Ascending aorta (tissue), 2 donors: ENCODE measurements around the gene PGA4. TPM values are rescaled to one million over a fixed set of nuclear protein-coding genes. Genes with fewer than 3 reads are reported as not detected.
A peak's percentile ranks its signal among the peaks of the same experiment; 100 is the strongest.
"Not testable (repeated sequence)": the region's sequence is repeated elsewhere in the genome, so short reads cannot be mapped to it uniquely, and the experiment has no call there.

ENCODE experiments used
- DNase-seq, 2 donors: peaks; one replicate each; pipeline ENCODE4 v3.0.0-alpha.2; 2019; ENCODE audit warnings: low spot score in 2 of 2
- H3K27ac ChIP-seq, 2 donors: fragments of 200-600 bp; sonication (generic); one replicate each; pipeline ENCODE4 v1.5.1; 2016 to 2017; ENCODE audit warnings: mild to moderate bottlenecking in 1 of 2
- H3K27me3 ChIP-seq: fragments of 200-600 bp; sonication (generic); one replicate; pipeline ENCODE4 v1.5.1; 2017
- H3K36me3 ChIP-seq, 2 donors: fragments of 200-600 bp; sonication (generic); one replicate each; pipeline ENCODE4 v1.5.1; 2016
- H3K4me1 ChIP-seq, 2 donors: fragments of 200-600 bp; sonication (generic); one replicate each; pipeline ENCODE4 v1.5.1; 2016 to 2017; ENCODE audit warnings: mild to moderate bottlenecking in 1 of 2
- H3K4me3 ChIP-seq, 2 donors: fragments of 200-600 bp; sonication (generic); one replicate each; pipeline ENCODE4 v1.5.1; 2016 to 2017; ENCODE audit warnings: mild to moderate bottlenecking in 1 of 2
- H3K9me3 ChIP-seq, 2 donors: fragments of 200-600 bp; sonication (generic); one replicate each; pipeline ENCODE4 v1.5.1; 2016
- intact Hi-C: fragments of 100-400 bp; cut with DNase I; formaldehyde crosslinking; loops from one replicate; pipeline ENCODE4 v1.15.1; 2023
- total RNA-seq: library from RNA; depleted of rRNA; stranded (reverse); fragments of >200 nt; gene quantifications from one replicate; pipeline ENCODE4 v1.1.0, GENCODE V29; 2016
- TF ChIP-seq, protein P1 (sequence below), 3 experiments: fragments of 200-600 bp in 2 of 3; fragments of 450-650 bp in 1 of 3; sonication (generic) in 2 of 3; IDR thresholded peaks; one replicate each; pipeline ENCODE4 v1.5.1; 2016 to 2019; ENCODE audit warnings: antibody characterized with exemption in 3 of 3, mild to moderate bottlenecking in 1 of 3, moderate library complexity in 1 of 3

Gene PGA4
- total RNA-seq, 1 donor from 2014 or later, result 75.7 TPM

DNA sequence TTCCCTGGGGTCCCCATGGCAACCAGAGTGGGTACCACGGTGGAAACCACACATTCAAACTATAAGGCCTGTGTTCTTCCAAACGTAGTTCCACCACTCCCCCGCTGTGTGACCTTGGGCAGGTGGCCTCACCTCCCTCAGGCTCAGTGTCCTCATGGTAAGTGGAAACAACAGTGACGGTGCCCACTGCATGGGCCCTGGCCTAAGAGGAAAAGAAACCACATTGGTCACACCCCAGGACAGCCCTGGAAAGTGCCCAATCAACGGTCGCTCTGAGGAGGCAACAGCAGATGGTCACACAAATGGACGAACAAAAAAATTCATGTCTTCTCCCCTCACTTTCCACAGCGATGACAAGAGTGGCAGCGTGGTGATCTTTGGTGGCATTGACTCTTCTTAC lies 25.9 kb downstream of the PGA4 start:
- H3K27me3 ChIP-seq, H3K4me1 ChIP-seq, H3K4me3 ChIP-seq, DNase-seq, H3K9me3 ChIP-seq, intact Hi-C loops, H3K27ac ChIP-seq, H3K36me3 ChIP-seq: not testable (repeated sequence)

DNA sequence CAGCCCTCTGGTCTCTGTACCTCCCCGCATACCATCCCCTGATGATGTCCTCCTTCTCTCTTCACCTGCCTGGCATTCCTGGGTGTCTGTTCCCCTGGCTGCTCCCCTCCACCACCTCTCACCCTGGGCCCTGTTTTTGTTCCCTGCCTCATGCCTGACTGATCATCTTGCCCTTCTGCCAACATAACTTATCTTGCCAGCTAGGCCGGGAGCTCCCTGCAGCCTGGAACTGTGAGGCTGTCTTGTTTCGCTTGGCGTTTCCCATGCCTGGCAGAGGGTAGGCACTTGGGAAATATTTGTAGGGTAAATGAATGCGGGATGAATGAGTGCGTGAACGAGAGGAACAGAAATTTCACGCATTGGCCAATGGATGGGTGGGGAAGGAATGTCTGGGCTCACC lies 27.1 kb downstream of the PGA4 start:
- H3K4me3 ChIP-seq, DNase-seq, H3K27me3 ChIP-seq, H3K4me1 ChIP-seq, H3K36me3 ChIP-seq, H3K27ac ChIP-seq, H3K9me3 ChIP-seq, intact Hi-C loops: not testable (repeated sequence)

DNA sequence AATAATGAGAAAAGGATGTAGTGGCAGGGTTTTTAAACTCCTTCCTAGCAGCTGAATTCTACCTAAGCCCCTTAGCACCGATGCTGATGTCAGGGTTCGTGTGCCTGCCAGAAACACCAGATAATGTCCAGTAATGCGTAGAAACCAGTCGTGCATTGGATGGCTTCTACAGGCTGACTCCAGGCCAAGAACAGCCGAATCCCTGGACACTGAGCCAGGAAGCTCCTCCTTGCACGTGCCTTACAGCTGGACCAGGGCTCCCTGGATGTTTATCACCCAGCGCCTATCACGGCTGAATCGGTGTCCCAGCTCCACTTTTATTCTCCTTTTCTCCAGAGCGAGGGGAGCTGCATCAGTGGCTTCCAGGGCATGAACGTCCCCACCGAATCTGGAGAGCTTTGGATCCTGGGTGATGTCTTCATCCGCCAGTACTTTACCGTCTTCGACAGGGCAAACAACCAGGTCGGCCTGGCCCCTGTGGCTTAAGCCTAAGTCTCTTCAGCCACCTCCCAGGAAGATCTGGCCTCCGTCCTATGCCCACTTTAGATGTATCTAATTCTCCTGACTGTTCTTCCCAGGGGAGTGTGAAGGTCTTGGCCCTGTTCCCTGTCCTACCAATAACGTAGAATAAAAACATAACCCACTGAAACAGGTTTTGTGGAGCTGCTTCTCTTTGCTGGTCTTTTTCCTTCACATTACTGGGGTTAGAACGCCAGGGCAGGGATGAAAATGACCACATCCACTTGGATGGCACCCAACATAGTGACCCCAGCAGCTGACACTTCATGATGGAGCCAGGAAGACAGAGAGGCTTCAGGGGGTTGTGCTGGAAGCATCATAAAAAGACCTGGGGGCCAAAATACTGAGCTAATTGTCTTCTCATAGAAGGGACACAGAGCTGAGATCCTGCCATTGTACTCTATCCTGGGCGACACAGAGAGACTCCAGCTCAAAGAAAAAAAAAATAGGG lies 28.9 kb downstream of the PGA4 start:
- intact Hi-C loops, H3K27ac ChIP-seq, H3K9me3 ChIP-seq, H3K4me1 ChIP-seq, H3K4me3 ChIP-seq, H3K36me3 ChIP-seq, H3K27me3 ChIP-seq, DNase-seq: not testable (repeated sequence)

DNA sequence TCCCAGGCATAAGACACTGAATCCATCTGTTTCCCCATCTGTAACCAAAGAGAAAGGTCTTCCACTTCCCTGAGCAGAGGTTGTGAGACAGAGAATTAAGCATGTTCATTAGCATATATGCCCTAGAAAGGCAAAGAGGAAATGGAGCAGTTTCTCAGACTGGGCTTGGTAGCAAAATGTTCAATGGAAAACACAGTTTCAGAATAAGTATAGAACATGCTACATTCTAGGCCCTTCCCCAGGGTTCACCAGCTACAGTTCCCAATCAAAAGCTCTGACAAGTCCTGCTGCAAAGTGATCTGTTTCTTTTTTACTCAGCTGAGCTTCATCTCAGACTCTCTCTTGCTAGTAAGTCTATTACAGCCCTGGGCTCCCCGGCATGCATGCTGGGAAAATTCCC lies 30.2 kb downstream of the PGA4 start:
- intact Hi-C loops, H3K27ac ChIP-seq, H3K4me1 ChIP-seq, H3K36me3 ChIP-seq, H3K9me3 ChIP-seq, DNase-seq, H3K4me3 ChIP-seq, H3K27me3 ChIP-seq: not testable (repeated sequence)

DNA sequence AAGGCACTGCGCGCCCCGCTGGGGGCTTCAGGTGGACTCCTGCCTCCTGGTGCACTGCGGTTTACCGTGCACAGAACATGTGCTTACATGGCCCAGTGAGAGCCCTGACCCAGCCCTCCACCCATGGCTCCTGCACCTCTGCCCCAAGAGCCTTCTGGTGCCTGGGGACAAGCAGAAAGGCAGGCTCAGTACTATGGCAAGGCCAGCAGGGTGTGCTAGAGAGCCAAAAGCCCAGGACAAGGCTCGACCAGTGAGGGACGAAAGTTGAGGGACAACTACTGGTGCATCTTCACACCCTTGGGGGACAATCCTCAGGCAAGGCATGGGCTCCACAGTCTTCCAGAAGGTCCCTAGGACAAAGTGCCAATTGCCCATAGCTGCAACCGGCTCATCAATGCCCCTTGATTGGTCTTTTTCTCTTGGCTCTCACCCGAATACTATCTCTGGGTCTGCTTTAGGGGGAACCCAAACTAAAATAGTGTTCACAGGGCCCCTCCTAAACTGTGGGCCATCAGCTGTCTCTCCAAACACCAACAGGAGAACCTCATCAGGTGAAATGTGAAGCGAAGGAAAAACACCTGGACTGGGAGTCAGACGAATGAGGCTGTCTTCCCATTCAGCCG lies 32.4 kb downstream of the PGA4 start:
- Histone ChIP-seq H3K9me3 (no peaks in the 10 kb centered on the region), H3K4me1 (no peaks in the 10 kb centered on the region), H3K36me3 (no peaks in the 10 kb centered on the region), H3K27ac (no peak overlapping the region), H3K4me3 (no peak overlapping the region), H3K27me3 (no peaks in the 10 kb centered on the region)
- intact Hi-C loops, result no loop called here
- DNase-seq, result no peak
- TF ChIP-seq, protein P1, sequence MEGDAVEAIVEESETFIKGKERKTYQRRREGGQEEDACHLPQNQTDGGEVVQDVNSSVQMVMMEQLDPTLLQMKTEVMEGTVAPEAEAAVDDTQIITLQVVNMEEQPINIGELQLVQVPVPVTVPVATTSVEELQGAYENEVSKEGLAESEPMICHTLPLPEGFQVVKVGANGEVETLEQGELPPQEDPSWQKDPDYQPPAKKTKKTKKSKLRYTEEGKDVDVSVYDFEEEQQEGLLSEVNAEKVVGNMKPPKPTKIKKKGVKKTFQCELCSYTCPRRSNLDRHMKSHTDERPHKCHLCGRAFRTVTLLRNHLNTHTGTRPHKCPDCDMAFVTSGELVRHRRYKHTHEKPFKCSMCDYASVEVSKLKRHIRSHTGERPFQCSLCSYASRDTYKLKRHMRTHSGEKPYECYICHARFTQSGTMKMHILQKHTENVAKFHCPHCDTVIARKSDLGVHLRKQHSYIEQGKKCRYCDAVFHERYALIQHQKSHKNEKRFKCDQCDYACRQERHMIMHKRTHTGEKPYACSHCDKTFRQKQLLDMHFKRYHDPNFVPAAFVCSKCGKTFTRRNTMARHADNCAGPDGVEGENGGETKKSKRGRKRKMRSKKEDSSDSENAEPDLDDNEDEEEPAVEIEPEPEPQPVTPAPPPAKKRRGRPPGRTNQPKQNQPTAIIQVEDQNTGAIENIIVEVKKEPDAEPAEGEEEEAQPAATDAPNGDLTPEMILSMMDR (IDR thresholded peaks at IDR 0.05), result peak; percentile 41 to 65 (median 56)

DNA sequence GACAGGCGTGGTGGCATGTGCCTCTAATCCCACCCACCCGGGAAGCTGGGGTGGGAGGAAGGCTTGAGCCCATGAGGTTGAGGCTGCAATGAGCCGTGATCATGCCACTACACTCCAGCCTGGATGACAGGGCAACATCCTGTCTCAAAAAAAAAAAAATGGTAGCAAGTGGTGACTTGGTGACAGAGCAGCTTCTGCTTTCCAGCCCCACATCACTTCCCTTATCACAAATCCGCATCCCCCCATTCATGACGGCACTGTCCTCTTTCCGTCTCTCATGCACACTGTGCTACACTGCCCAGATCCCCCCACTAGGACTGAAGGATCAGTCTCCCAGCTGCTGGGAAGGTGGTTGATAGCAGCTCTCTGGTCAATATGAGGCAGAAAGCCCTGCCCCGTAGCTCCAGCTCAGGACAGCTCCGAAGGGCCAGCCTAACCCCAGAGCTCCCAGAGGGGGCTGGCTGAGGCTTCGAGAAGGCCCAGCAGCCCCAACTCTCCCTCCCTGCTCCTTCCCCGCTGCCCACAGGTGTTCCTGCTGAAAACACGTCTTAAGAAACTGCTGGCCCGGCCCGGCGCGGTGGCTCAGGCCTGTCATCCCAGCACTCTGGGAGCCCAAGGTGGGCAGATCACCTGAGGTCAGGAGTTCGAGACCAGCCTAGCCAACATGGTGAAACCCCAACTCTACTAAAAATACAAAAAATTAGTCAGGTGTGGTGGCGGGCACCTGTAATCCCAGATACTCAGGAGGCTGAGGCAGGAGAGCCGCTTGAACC lies 34.7 kb downstream of the PGA4 start:
- Histone ChIP-seq H3K4me1 (no peaks in the 10 kb centered on the region), H3K4me3 (no peak overlapping the region), H3K9me3 (no peaks in the 10 kb centered on the region), H3K27ac (no peak overlapping the region), H3K36me3 (no peaks in the 10 kb centered on the region), H3K27me3 (no peaks in the 10 kb centered on the region)
- no peak for DNase-seq
- TF ChIP-seq, protein P1 (IDR thresholded peaks at IDR 0.05), result no peak
- intact Hi-C loops, result no loop called here

DNA sequence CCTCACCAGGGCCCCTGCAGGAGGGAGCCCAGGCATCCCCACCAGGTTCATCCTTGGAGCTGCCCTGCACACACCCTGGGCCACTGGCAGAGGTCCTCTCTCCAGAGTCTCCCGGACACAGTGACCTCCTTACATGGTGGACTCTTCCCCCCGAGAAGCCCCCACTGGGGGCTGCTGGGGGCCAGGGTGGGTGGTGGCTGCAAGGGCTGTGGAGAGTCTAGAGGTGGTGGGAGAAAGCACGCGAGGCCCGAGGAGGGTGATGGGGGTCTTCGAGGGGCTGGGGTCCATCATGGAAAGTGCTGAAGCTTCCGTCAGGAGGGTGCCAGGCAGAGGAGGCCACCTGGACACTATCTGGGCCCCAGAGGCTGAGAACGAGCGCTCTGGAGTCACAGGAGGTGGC lies 36.4 kb downstream of the PGA4 start:
- H3K9me3 ChIP-seq, result no peaks in the 10 kb centered on the region
- TF ChIP-seq, protein P1 (IDR thresholded peaks at IDR 0.05), result no peak
- DNase-seq, result no peak
- H3K4me1 ChIP-seq, result no peaks in the 10 kb centered on the region
- H3K36me3 ChIP-seq, result no peaks in the 10 kb centered on the region
- no peak overlapping the region for H3K27ac ChIP-seq
- no peaks in the 10 kb centered on the region for H3K27me3 ChIP-seq
- no peak overlapping the region for H3K4me3 ChIP-seq
- intact Hi-C loops, result no loop called here
